K562 (cell line): ENCODE results near the gene RNF6. TPM values are rescaled to one million over a fixed set of nuclear protein-coding genes. Genes with fewer than 3 reads are reported as not detected.

Source experiments
- ATAC-seq: fragments of 200-7000 bp; cut with Tn5 transposase; 3 replicates; pipeline ENCODE4 v1.9.1; 2020; ENCODE audit warnings: moderate library complexity
- BruUV-seq: library from RNA; stranded (reverse); fragments of 400-500 nt; replicated peaks from 2 replicates; lab custom pipeline; 2021; lab: Mats Ljungman, UMichigan
- CTCF ChIA-PET: fragments of 300-600 bp; formaldehyde crosslinking; extraction: SDS; loops from one replicate; lab custom pipeline; 2021; ENCODE audit warnings: low intra/inter-chr PET ratio; lab: Yijun Ruan, JAX
- POLR2A ChIA-PET: fragments of 300-600, 350-650 bp; sonication (Branson Sonifier 250); formaldehyde crosslinking; extraction: SDS; loops from one replicate; lab custom pipeline; 2021; ENCODE audit warnings: antibody characterized with exemption, inconsistent platforms; lab: Yijun Ruan, JAX
- DNase-seq, 4 experiments: peaks; one replicate each; pipeline versions ENCODE4 v3.0.0 to v3.0.0-alpha.2; 2011 to 2018; ENCODE audit warnings: low spot score in 3 of 4, mixed read lengths in 3 of 4; ENCODE audit errors: extremely low read depth in 1 of 4
- FAIRE-seq: peaks from 2 replicates; lab custom pipeline; 2011; peaks lifted over from hg19 to GRCh38; lab: Jason Lieb, UNC
- H2AFZ ChIP-seq: 2 replicates; pipeline ENCODE4 v1.6.0; 2011; ENCODE audit warnings: low read depth, low read length, control low read depth, inconsistent platforms
- H3K27ac ChIP-seq: fragments of 200-600 bp; 3 replicates; pipeline ENCODE4 v1.8.0; 2011; ENCODE audit warnings: low read depth, mild to moderate bottlenecking, control low read depth, inconsistent platforms, low read length, moderate library complexity, mixed read lengths; ENCODE audit errors: extremely low read depth
- H3K27me3 ChIP-seq, 2 experiments: fragments of 300-600 bp in 1 of 2; 2 replicates in 1 of 2; 3 replicates in 1 of 2; pipeline versions ENCODE4 v1.6.0 to v1.8.0; 2011; ENCODE audit warnings: inconsistent platforms in 2 of 2, low read length in 2 of 2, mild to moderate bottlenecking in 1 of 2, mixed read lengths in 1 of 2, moderate library complexity in 1 of 2; ENCODE audit not compliant: control insufficient read depth in 2 of 2, insufficient read depth in 2 of 2
- H3K36me3 ChIP-seq: fragments of 300-600 bp; 3 replicates; pipeline ENCODE4 v1.8.0; 2011; ENCODE audit warnings: mild to moderate bottlenecking, low read length, inconsistent platforms; ENCODE audit not compliant: control insufficient read depth, insufficient read depth
- H3K4me1 ChIP-seq, 2 experiments: fragments of 200-600 bp in 1 of 2; replicated peaks in 1 of 2; 2 replicates in 1 of 2; 3 replicates in 1 of 2; pipeline versions ENCODE4 v1.5.1 to v1.8.0; 2011; ENCODE audit warnings: inconsistent platforms in 2 of 2, low read length in 2 of 2, mild to moderate bottlenecking in 1 of 2, mixed read lengths in 1 of 2, moderate library complexity in 1 of 2; ENCODE audit not compliant: control insufficient read depth in 2 of 2, insufficient read depth in 2 of 2
- H3K4me2 ChIP-seq: 2 replicates; pipeline ENCODE4 v1.6.1; 2011; ENCODE audit warnings: low read length, control low read depth, inconsistent platforms, mixed read lengths; ENCODE audit not compliant: insufficient read depth
- H3K4me3 ChIP-seq: fragments of 200-600 bp; sonication (generic), shearing (Covaris generic); 2 replicates; pipeline ENCODE4 v1.5.1; 2016; ENCODE audit warnings: control low read depth, inconsistent platforms
- H3K79me2 ChIP-seq: fragments of 200-600 bp; 3 replicates; pipeline ENCODE4 v1.8.0; 2011; ENCODE audit warnings: low read length, inconsistent platforms; ENCODE audit not compliant: control insufficient read depth, insufficient read depth
- H3K9ac ChIP-seq, 2 experiments: 2 replicates each; pipeline versions ENCODE4 v1.6.0 to v1.6.1; 2011; ENCODE audit warnings: low read depth in 2 of 2, low read length in 2 of 2, control low read depth in 1 of 2, inconsistent platforms in 1 of 2, mild to moderate bottlenecking in 1 of 2, mixed read lengths in 1 of 2; ENCODE audit not compliant: insufficient read depth in 1 of 2
- H3K9me1 ChIP-seq: one replicate; pipeline ENCODE4 v1.6.0; 2011; ENCODE audit warnings: inconsistent platforms, mild to moderate bottlenecking, low read length, moderate library complexity; ENCODE audit not compliant: control insufficient read depth, insufficient read depth
- H3K9me3 ChIP-seq: replicated peaks from 2 replicates; pipeline ENCODE4 v1.5.1; 2011; ENCODE audit warnings: low read depth, low read length, inconsistent platforms; ENCODE audit not compliant: control insufficient read depth, insufficient read depth
- H4K20me1 ChIP-seq: replicated peaks from 2 replicates; pipeline ENCODE4 v1.6.1; 2011; ENCODE audit warnings: low read length, inconsistent platforms, mixed read lengths; ENCODE audit not compliant: control insufficient read depth, insufficient read depth
- ARID1B ChIP-seq: fragments of 450-650 bp; IDR thresholded peaks from 2 replicates; pipeline ENCODE4 v1.6.1; 2016; ENCODE audit warnings: antibody characterized with exemption, mild to moderate bottlenecking, inconsistent platforms
- CBFA2T3 ChIP-seq: fragments of 450-650 bp; IDR thresholded peaks from 2 replicates; pipeline ENCODE4 v1.6.1; 2017
- ESRRA ChIP-seq: fragments of 450-650 bp; IDR thresholded peaks from 2 replicates; pipeline ENCODE4 v1.6.1; 2014; ENCODE audit warnings: low read depth, mild to moderate bottlenecking, moderate library complexity, borderline replicate concordance
- HEY1 ChIP-seq: fragments of 250-450 bp; sonication (Bioruptor Pico); IDR thresholded peaks from 2 replicates; pipeline ENCODE4 v1.5.0; 2020; ENCODE audit warnings: mild to moderate bottlenecking, moderate library complexity, borderline replicate concordance
- HNRNPK ChIP-seq: fragments of 200-400 bp; formaldehyde crosslinking; IDR thresholded peaks from one replicate; pipeline ENCODE4 v1.6.1; 2018; ENCODE audit warnings: mild to moderate bottlenecking, low read depth, low read length; ENCODE audit not compliant: poor library complexity, severe bottlenecking
- MTA2 ChIP-seq: fragments of 450-650 bp; IDR thresholded peaks from 2 replicates; pipeline ENCODE4 v1.6.1; 2016; ENCODE audit warnings: low read depth
- NR2C2 ChIP-seq, 2 experiments: fragments of 200-800 bp in 1 of 2; sonication (Bioruptor generic) in 1 of 2; sonication (generic) in 1 of 2; formaldehyde crosslinking in 1 of 2; IDR thresholded peaks; 2 replicates each; pipeline versions ENCODE4 v1.6.1 to v1.8.0; 2016 to 2022; ENCODE audit warnings: mild to moderate bottlenecking in 1 of 2, missing compliant biosample characterization in 1 of 2, missing genetic modification characterization in 1 of 2, missing genetic modification reagents in 1 of 2
- ZNF140 ChIP-seq: fragments of 250-450 bp; sonication (Bioruptor Pico); IDR thresholded peaks from 2 replicates; pipeline ENCODE4 v1.8.0; 2021; ENCODE audit warnings: moderate library complexity, mild to moderate bottlenecking, inconsistent platforms
- ZNF253 ChIP-seq: fragments of 250-450 bp; sonication (Bioruptor Pico); conservative IDR thresholded peaks from 2 replicates; pipeline ENCODE4 v1.6.1; 2021; ENCODE audit warnings: mild to moderate bottlenecking
- ZNF696 ChIP-seq: fragments of 250-450 bp; sonication (Bioruptor Pico); conservative IDR thresholded peaks from 2 replicates; pipeline ENCODE4 v1.4.0; 2020; ENCODE audit warnings: mild to moderate bottlenecking, moderate library complexity
- WGBS: fragments of 100-300 bp; shearing (Covaris generic); methylation state at CpG from one replicate; pipeline ENCODE4 v1.1.6; 2016; ENCODE audit warnings: low coverage, mixed read lengths; ENCODE audit not compliant: insufficient coverage; ENCODE audit errors: missing lambda C conversion rate; 5-methylcytosine and 5-hydroxymethylcytosine counted together
- in situ Hi-C: fragments of 300-500 bp; cut with MboI; formaldehyde crosslinking; loops from 4 replicates; pipeline ENCODE4 v1.15.0; 2018; ENCODE audit warnings: inconsistent platforms, mixed read lengths
- intact Hi-C: fragments of 100-400 bp; cut with micrococcal nuclease; formaldehyde crosslinking; loops from 2 replicates; pipeline ENCODE4 v1.14.2; 2022
- polyA plus RNA-seq, 8 experiments: library from polyadenylated mRNA; depleted of rRNA in 4 of 8; stranded (reverse) in 5 of 8; unstranded in 3 of 8; fragments of >200 nt; fragmentation: Nextera tagmentation in 2 of 8; fragmentation: Illumina TruSeq in 1 of 8; extraction: Ambion mirVana in 2 of 8; extraction: Trizol in 1 of 8; gene quantifications; 2 replicates each; pipeline versions ENCODE4 v1.2.1 to v1.2.3, GENCODE V29; 2011 to 2014; ENCODE audit warnings: inconsistent platforms in 1 of 8, missing spikeins in 1 of 8
- total RNA-seq, 7 experiments: library from RNA; depleted of rRNA in 6 of 7; stranded (reverse); fragments of >200 nt in 6 of 7; fragmentation: Illumina TruSeq in 2 of 7; extraction: Trizol in 2 of 7; gene quantifications; 2 replicates each; pipeline versions ENCODE4 v1.2.1 to v1.2.3, GENCODE V29; 2011 to 2021; ENCODE audit warnings: low replicate concordance in 1 of 7
- TF ChIP-seq, protein P1 (sequence below): fragments of 250-450 bp; sonication (Bioruptor Pico); IDR thresholded peaks from 2 replicates; pipeline ENCODE4 v1.5.0; 2020; ENCODE audit warnings: mild to moderate bottlenecking, borderline replicate concordance
- TF ChIP-seq, protein P2 (sequence below): IDR thresholded peaks from 2 replicates; pipeline ENCODE4 v1.6.1; 2011; ENCODE audit not compliant: insufficient read length; ENCODE audit errors: extremely low read depth

Gene RNF6
- total and polyA plus RNA-seq, 9 of the 15 experiments (the other 6 are each of a cell fraction or from before 2014, with no cell fraction given), result 12.0 to 31.4 (median 22.3) TPM

DNA sequence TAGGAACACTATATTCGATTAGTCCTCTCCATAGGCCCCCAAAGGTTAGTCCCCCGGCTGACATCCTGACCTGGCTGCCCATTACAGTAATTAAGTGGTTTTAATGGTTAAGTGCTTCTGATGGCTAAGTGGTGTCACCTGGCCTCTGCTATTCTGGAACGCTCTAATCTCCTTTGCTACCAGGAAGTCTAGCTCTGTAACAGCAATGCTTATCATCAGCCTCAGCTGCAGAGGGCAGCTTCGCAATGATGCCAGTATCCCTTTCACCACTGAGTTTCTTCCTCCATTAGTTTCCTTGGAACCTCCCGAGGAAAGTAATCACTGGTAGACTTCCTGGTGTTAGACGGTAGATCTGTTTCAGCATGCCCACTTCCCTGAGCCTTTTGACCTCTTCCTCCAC lies 8.6 kb upstream of the RNF6 start:
- CTCF ChIA-PET, result no interaction called here
- no peak overlapping the region for H3K27ac ChIP-seq
- DNase-seq (no peak), FAIRE-seq (no peak), ATAC-seq (no peak)
- H3K79me2 ChIP-seq, result no peaks in the 10 kb centered on the region
- H3K27me3 ChIP-seq, result no peaks in the 10 kb centered on the region
- H3K9me1 ChIP-seq, result no peaks in the 10 kb centered on the region
- no peak overlapping the region for H3K9ac ChIP-seq
- H3K4me1 ChIP-seq, result peaks cover 8 to 12% of the 10 kb centered on the region in 2 experiments; a peak in 4 of 5 replicates
- WGBS, result 20% methylated on average over 5 of the region's 6 CpGs
- H3K4me2 ChIP-seq, result no peak overlapping the region
- TF ChIP-seq ARID1B (no peak), CBFA2T3 (peak; percentile 18; the same call in 1 of the 2 replicates)
- no peak overlapping the region for H3K4me3 ChIP-seq
- in situ Hi-C loops (no loop called here), intact Hi-C loops (no loop called here)
- no peaks in the 10 kb centered on the region for H3K36me3 ChIP-seq
- no peaks in the 10 kb centered on the region for H3K9me3 ChIP-seq
- H2AFZ ChIP-seq, result no peak overlapping the region
- H4K20me1 ChIP-seq, result no peaks in the 10 kb centered on the region
- POLR2A ChIA-PET, result interaction anchor here (0.7 to 1.3 kb wide), 2 partner anchors 9 to 408 kb away, joined by 3 to 4 read pairs; partner anchors contain the start of gene RNF6
- BruUV-seq, result no TSS peak

DNA sequence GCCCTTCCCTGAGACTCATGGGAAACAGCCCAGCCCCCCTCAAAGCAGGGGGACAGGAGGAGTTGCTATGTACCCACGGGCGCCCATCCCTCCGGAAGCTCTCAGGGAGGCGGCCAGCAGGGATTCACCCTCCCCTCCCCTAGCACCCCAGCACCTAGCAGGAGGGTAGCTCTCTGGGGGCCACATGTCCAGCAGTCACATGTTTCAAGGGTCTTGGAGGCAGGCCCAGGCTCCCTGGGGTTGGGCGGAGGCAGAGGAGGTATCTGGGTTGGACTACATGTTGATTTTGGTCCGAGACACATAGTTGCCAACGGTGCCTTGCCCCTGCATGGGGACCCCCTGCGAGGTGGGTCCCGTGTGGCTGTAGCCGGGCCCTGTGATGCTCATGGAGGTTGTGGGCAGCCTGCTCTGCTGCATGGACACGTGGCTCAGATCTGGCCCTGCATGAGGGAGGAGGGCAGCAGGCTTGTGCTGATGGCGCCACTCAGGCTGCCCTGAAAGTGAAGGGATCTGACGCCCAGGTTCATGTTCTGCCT lies 7.0 kb upstream of the RNF6 start:
- ATAC-seq (no peak), FAIRE-seq (no peak)

More for the DNA sequence above, 7.0 kb upstream of the RNF6 start:
- intact Hi-C loops (no loop called here), in situ Hi-C loops (no loop called here)
- Histone ChIP-seq H3K9me1 (no peaks in the 10 kb centered on the region), H3K79me2 (no peaks in the 10 kb centered on the region), H3K4me1 (peaks cover 8 to 12% of the 10 kb centered on the region in 2 experiments; a peak in 4 of 5 replicates), H3K27ac (no peak overlapping the region), H3K4me3 (no peak overlapping the region), H3K9ac (no peak overlapping the region; a peak in 1 of 4 replicates), H2AFZ (no peak overlapping the region), H4K20me1 (no peaks in the 10 kb centered on the region), H3K9me3 (no peaks in the 10 kb centered on the region), H3K4me2 (no peak overlapping the region), H3K27me3 (no peaks in the 10 kb centered on the region), H3K36me3 (no peaks in the 10 kb centered on the region)
- DNase-seq, result no peak
- TF ChIP-seq NR2C2 (CRISPR knock-in tag; IDR thresholded peaks at IDR 0.05) (no peak), NR2C2 (tag; IDR thresholded peaks at IDR 0.05) (no peak), ZNF696 (CRISPR knock-in tag) (no peak), MTA2 (no peak), HNRNPK (no peak), HEY1 (no peak), ZNF140 (CRISPR knock-in tag) (no peak), ESRRA (no peak), ZNF253 (no peak)
- TF ChIP-seq, protein P1, sequence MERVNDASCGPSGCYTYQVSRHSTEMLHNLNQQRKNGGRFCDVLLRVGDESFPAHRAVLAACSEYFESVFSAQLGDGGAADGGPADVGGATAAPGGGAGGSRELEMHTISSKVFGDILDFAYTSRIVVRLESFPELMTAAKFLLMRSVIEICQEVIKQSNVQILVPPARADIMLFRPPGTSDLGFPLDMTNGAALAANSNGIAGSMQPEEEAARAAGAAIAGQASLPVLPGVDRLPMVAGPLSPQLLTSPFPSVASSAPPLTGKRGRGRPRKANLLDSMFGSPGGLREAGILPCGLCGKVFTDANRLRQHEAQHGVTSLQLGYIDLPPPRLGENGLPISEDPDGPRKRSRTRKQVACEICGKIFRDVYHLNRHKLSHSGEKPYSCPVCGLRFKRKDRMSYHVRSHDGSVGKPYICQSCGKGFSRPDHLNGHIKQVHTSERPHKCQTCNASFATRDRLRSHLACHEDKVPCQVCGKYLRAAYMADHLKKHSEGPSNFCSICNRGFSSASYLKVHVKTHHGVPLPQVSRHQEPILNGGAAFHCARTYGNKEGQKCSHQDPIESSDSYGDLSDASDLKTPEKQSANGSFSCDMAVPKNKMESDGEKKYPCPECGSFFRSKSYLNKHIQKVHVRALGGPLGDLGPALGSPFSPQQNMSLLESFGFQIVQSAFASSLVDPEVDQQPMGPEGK (CRISPR knock-in tag), result no peak
- TF ChIP-seq, protein P2, sequence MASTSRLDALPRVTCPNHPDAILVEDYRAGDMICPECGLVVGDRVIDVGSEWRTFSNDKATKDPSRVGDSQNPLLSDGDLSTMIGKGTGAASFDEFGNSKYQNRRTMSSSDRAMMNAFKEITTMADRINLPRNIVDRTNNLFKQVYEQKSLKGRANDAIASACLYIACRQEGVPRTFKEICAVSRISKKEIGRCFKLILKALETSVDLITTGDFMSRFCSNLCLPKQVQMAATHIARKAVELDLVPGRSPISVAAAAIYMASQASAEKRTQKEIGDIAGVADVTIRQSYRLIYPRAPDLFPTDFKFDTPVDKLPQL, result no peak
- ChIA-PET CTCF (no interaction called here), POLR2A (no interaction called here)
- WGBS, result 58% methylated on average over 6 of the region's 13 CpGs
- BruUV-seq, result no TSS peak
